HEK293 (cell line): Measurements from ENCODE around the gene NOS1AP.

Experiments
- TF ChIP-seq, protein P1 (sequence below): fragments of 450-650 bp; formaldehyde crosslinking; conservative IDR thresholded peaks from 2 replicates; pipeline ENCODE4 v1.5.1; 2016; ENCODE audit warnings: low read depth, missing biosample characterization, missing genetic modification characterization
- TF ChIP-seq, protein P2 (sequence below): fragments of 450-650 bp; formaldehyde crosslinking; IDR thresholded peaks from 2 replicates; pipeline ENCODE4 v1.5.1; 2016; ENCODE audit warnings: missing biosample characterization, missing genetic modification characterization, low read depth
- TF ChIP-seq, protein P3 (sequence below): fragments of 450-650 bp; formaldehyde crosslinking; IDR thresholded peaks from 2 replicates; pipeline ENCODE4 v1.5.1; 2017; ENCODE audit warnings: missing biosample characterization, missing genetic modification characterization
- TF ChIP-seq, protein P4 (sequence below): fragments of 450-650 bp; formaldehyde crosslinking; IDR thresholded peaks from 2 replicates; pipeline ENCODE4 v1.5.1; 2016; ENCODE audit warnings: missing biosample characterization, missing genetic modification characterization
- TF ChIP-seq, protein P5 (sequence below): fragments of 450-650 bp; formaldehyde crosslinking; conservative IDR thresholded peaks from 2 replicates; pipeline ENCODE4 v1.5.1; 2016; ENCODE audit warnings: low read depth, missing biosample characterization, missing genetic modification characterization

DNA sequence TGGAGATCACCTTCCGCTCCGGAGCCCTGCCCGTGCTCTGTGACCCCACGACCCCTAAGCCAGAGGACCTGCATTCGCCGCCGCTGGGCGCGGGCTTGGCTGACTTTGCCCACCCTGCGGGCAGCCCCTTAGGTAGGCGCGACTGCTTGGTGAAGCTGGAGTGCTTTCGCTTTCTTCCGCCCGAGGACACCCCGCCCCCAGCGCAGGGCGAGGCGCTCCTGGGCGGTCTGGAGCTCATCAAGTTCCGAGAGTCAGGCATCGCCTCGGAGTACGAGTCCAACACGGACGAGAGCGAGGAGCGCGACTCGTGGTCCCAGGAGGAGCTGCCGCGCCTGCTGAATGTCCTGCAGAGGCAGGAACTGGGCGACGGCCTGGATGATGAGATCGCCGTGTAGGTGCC lies 297.6 kb downstream of the NOS1AP start:
- TF ChIP-seq, protein P1, sequence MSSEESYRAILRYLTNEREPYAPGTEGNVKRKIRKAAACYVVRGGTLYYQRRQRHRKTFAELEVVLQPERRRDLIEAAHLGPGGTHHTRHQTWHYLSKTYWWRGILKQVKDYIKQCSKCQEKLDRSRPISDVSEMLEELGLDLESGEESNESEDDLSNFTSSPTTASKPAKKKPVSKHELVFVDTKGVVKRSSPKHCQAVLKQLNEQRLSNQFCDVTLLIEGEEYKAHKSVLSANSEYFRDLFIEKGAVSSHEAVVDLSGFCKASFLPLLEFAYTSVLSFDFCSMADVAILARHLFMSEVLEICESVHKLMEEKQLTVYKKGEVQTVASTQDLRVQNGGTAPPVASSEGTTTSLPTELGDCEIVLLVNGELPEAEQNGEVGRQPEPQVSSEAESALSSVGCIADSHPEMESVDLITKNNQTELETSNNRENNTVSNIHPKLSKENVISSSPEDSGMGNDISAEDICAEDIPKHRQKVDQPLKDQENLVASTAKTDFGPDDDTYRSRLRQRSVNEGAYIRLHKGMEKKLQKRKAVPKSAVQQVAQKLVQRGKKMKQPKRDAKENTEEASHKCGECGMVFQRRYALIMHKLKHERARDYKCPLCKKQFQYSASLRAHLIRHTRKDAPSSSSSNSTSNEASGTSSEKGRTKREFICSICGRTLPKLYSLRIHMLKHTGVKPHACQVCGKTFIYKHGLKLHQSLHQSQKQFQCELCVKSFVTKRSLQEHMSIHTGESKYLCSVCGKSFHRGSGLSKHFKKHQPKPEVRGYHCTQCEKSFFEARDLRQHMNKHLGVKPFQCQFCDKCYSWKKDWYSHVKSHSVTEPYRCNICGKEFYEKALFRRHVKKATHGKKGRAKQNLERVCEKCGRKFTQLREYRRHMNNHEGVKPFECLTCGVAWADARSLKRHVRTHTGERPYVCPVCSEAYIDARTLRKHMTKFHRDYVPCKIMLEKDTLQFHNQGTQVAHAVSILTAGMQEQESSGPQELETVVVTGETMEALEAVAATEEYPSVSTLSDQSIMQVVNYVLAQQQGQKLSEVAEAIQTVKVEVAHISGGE (tag by site-specific recombination) = no peak
- TF ChIP-seq, protein P2, sequence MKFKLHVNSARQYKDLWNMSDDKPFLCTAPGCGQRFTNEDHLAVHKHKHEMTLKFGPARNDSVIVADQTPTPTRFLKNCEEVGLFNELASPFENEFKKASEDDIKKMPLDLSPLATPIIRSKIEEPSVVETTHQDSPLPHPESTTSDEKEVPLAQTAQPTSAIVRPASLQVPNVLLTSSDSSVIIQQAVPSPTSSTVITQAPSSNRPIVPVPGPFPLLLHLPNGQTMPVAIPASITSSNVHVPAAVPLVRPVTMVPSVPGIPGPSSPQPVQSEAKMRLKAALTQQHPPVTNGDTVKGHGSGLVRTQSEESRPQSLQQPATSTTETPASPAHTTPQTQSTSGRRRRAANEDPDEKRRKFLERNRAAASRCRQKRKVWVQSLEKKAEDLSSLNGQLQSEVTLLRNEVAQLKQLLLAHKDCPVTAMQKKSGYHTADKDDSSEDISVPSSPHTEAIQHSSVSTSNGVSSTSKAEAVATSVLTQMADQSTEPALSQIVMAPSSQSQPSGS (tag by site-specific recombination) = no peak
- TF ChIP-seq, protein P3, sequence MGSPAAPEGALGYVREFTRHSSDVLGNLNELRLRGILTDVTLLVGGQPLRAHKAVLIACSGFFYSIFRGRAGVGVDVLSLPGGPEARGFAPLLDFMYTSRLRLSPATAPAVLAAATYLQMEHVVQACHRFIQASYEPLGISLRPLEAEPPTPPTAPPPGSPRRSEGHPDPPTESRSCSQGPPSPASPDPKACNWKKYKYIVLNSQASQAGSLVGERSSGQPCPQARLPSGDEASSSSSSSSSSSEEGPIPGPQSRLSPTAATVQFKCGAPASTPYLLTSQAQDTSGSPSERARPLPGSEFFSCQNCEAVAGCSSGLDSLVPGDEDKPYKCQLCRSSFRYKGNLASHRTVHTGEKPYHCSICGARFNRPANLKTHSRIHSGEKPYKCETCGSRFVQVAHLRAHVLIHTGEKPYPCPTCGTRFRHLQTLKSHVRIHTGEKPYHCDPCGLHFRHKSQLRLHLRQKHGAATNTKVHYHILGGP (tag by site-specific recombination) = no peak
- TF ChIP-seq, protein P4, sequence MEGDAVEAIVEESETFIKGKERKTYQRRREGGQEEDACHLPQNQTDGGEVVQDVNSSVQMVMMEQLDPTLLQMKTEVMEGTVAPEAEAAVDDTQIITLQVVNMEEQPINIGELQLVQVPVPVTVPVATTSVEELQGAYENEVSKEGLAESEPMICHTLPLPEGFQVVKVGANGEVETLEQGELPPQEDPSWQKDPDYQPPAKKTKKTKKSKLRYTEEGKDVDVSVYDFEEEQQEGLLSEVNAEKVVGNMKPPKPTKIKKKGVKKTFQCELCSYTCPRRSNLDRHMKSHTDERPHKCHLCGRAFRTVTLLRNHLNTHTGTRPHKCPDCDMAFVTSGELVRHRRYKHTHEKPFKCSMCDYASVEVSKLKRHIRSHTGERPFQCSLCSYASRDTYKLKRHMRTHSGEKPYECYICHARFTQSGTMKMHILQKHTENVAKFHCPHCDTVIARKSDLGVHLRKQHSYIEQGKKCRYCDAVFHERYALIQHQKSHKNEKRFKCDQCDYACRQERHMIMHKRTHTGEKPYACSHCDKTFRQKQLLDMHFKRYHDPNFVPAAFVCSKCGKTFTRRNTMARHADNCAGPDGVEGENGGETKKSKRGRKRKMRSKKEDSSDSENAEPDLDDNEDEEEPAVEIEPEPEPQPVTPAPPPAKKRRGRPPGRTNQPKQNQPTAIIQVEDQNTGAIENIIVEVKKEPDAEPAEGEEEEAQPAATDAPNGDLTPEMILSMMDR (tag by site-specific recombination) = no peak
- TF ChIP-seq, protein P5, sequence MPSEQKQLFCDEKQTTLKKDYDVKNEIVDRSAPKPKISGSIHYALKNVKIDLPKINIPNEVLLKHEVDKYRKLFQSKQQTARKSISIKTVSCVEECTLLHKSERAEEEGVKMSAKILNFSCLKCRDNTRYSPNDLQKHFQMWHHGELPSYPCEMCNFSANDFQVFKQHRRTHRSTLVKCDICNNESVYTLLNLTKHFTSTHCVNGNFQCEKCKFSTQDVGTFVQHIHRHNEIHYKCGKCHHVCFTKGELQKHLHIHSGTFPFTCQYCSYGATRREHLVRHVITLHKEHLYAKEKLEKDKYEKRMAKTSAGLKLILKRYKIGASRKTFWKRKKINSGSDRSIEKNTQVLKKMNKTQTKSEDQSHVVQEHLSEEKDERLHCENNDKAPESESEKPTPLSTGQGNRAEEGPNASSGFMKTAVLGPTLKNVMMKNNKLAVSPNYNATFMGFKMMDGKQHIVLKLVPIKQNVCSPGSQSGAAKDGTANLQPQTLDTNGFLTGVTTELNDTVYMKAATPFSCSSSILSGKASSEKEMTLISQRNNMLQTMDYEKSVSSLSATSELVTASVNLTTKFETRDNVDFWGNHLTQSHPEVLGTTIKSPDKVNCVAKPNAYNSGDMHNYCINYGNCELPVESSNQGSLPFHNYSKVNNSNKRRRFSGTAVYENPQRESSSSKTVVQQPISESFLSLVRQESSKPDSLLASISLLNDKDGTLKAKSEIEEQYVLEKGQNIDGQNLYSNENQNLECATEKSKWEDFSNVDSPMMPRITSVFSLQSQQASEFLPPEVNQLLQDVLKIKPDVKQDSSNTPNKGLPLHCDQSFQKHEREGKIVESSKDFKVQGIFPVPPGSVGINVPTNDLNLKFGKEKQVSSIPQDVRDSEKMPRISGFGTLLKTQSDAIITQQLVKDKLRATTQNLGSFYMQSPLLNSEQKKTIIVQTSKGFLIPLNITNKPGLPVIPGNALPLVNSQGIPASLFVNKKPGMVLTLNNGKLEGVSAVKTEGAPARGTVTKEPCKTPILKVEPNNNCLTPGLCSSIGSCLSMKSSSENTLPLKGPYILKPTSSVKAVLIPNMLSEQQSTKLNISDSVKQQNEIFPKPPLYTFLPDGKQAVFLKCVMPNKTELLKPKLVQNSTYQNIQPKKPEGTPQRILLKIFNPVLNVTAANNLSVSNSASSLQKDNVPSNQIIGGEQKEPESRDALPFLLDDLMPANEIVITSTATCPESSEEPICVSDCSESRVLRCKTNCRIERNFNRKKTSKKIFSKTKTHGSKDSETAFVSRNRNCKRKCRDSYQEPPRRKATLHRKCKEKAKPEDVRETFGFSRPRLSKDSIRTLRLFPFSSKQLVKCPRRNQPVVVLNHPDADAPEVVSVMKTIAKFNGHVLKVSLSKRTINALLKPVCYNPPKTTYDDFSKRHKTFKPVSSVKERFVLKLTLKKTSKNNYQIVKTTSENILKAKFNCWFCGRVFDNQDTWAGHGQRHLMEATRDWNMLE = no peak
